Fibroblast of mammary gland (primary cell): Measurements from ENCODE around the gene SCAMP1.
A peak's percentile ranks its signal among the peaks of the same experiment; 100 is the strongest.

Experiments
- DNase-seq: peaks from one replicate; pipeline ENCODE4 v3.0.0-alpha.2; 2010; ENCODE audit warnings: low read depth
- H3K4me3 ChIP-seq: 2 replicates; pipeline ENCODE4 v1.5.1; 2011; ENCODE audit warnings: low read depth, mild to moderate bottlenecking, low read length, moderate library complexity; ENCODE audit not compliant: control insufficient read depth
- CTCF ChIP-seq: conservative IDR thresholded peaks from 2 replicates; pipeline ENCODE4 v1.5.1; 2011; ENCODE audit warnings: low read depth, low read length, inconsistent platforms; ENCODE audit not compliant: control insufficient read depth, insufficient read depth

SCAMP1 gene

GRCh38 chr5:78327761-78328510 is 32.5 kb upstream of the SCAMP1 start:
- no peak overlapping the region for H3K4me3 ChIP-seq
- TF ChIP-seq CTCF: no peak
- DNase-seq: no peak

GRCh38 chr5:78328585-78329173 is 31.7 kb upstream of the SCAMP1 start:
- H3K4me3 ChIP-seq: no peak overlapping the region
- peak; percentile 54 for DNase-seq
- TF ChIP-seq CTCF: no peak

GRCh38 chr5:78331523-78332080 is 28.8 kb upstream of the SCAMP1 start:
- TF ChIP-seq CTCF: no peak
- no peak for DNase-seq

GRCh38 chr5:78334811-78335210 is 25.6 kb upstream of the SCAMP1 start:
- DNase-seq: no peak
- no peak for TF ChIP-seq CTCF
- no peak overlapping the region for H3K4me3 ChIP-seq

More at GRCh38 chr5:78331523-78332080, 28.8 kb upstream of the SCAMP1 start:
- H3K4me3 ChIP-seq: no peak overlapping the region

- no peak overlapping the region for H3K4me3 ChIP-seq
Observed at GRCh38 chr5:78335976-78336375, 24.4 kb upstream of the SCAMP1 start.

GRCh38 chr5:78336698-78337097 is 23.7 kb upstream of the SCAMP1 start:
- H3K4me3 ChIP-seq: no peak overlapping the region
- TF ChIP-seq CTCF: no peak
- no peak for DNase-seq

More at GRCh38 chr5:78335976-78336375, 24.4 kb upstream of the SCAMP1 start:
- TF ChIP-seq CTCF: no peak
- no peak for DNase-seq
